Naive B cell (primary cell): ENCODE measurements around the gene SOS2. TPM values are rescaled to one million over a fixed set of nuclear protein-coding genes. Genes with fewer than 3 reads are reported as not detected.
A peak's percentile ranks its signal among the peaks of the same experiment; 100 is the strongest.

Experiments
- ATAC-seq, 2 donors: fragments of 150-1000 bp; cut with Tn5 transposase; 2 replicates each; pipeline ENCODE4 v1.10.0; 2021; ENCODE audit warnings: low read depth in 2 of 2, mild to moderate bottlenecking in 2 of 2, moderate library complexity in 2 of 2
- DNase-seq: peaks from one replicate; pipeline ENCODE4 v3.0.0; 2022
- H3K27ac Mint-ChIP-seq, 6 donors: one replicate each; pipeline ENCODE4 v1.8.0; 2020 to 2022; ENCODE audit warnings: mild to moderate bottlenecking in 6 of 6, mixed read lengths in 6 of 6, moderate library complexity in 5 of 6, inconsistent platforms in 2 of 6
- H3K27me3 Mint-ChIP-seq, 3 donors: one replicate each; pipeline ENCODE4 v1.8.0; 2021 to 2022; ENCODE audit warnings: mixed read lengths in 3 of 3, mild to moderate bottlenecking in 1 of 3
- H3K36me3 Mint-ChIP-seq, 2 donors: one replicate each; pipeline ENCODE4 v1.8.0; 2020 to 2022; ENCODE audit warnings: mixed read lengths in 2 of 2, inconsistent platforms in 1 of 2, mild to moderate bottlenecking in 1 of 2
- H3K4me1 Mint-ChIP-seq, 3 donors: one replicate each; pipeline ENCODE4 v1.8.0; 2020 to 2022; ENCODE audit warnings: mixed read lengths in 3 of 3, inconsistent platforms in 1 of 3, mild to moderate bottlenecking in 1 of 3, moderate library complexity in 1 of 3
- H3K4me3 Mint-ChIP-seq, 8 donors: one replicate each; pipeline ENCODE4 v1.8.0; 2020 to 2022; ENCODE audit warnings: mild to moderate bottlenecking in 8 of 8, mixed read lengths in 8 of 8, moderate library complexity in 8 of 8, inconsistent platforms in 2 of 8
- H3K9me3 Mint-ChIP-seq, 7 donors: one replicate each; pipeline ENCODE4 v1.8.0; 2020 to 2022; ENCODE audit warnings: mixed read lengths in 7 of 7, mild to moderate bottlenecking in 5 of 7, inconsistent platforms in 2 of 7, moderate library complexity in 1 of 7
- polyA plus RNA-seq, 6 donors: library from polyadenylated mRNA; unstranded; fragments of 300-500 nt; fragmentation: Illumina TruSeq; gene quantifications; one replicate each; pipeline ENCODE4 v1.2.3, GENCODE V29; 2021; ENCODE audit warnings: low read depth in 6 of 6

The SOS2 gene
- polyA plus RNA-seq, 6 donors from 2014 or later = 15.6 to 34.8 (median 20.3) TPM

GRCh38 chr14:50101417-50101816 lies 130.0 kb downstream of the SOS2 start:
- peak overlapping the region in 1 of 8 donors; percentile 35 for H3K4me3 Mint-ChIP-seq
- H3K27ac Mint-ChIP-seq = no peak overlapping the region
- H3K36me3 Mint-ChIP-seq = peaks cover 10 to 11% of the 10 kb centered on the region in 2 donors
- no peaks in the 10 kb centered on the region for H3K9me3 Mint-ChIP-seq
- no peak for DNase-seq
- peaks cover 32 to 76% (median 44%) of the 10 kb centered on the region in 3 donors for H3K4me1 Mint-ChIP-seq
- no peak for ATAC-seq
- no peaks in the 10 kb centered on the region for H3K27me3 Mint-ChIP-seq

DNA sequence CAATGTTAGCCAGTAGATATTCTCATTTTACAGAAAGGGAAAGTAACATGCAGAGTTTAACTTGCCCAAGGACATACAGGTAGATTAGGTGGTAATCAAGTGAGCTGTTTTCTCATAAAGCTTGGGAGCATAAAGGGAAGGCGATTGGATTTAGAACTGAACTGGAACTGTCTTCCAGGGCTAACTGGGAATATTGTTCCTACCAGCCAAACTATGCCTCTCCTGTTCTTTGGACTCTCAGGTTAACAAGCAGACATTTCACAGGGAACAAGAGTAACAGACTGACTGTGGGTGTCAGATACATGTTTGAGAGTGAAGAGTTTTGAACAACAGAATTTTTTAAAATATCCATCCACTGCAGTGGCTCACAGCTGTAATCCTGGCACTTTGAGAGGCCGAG lies 130.6 kb downstream of the SOS2 start:
- no peak for DNase-seq
- Mint-ChIP-seq H3K4me3 (peak overlapping the region in 1 of 8 donors; percentile 16), H3K27ac (peak overlapping the region in 1 of 6 donors; percentile 56), H3K9me3 (no peaks in the 10 kb centered on the region), H3K36me3 (peaks cover 12% of the 10 kb centered on the region in 2 donors), H3K4me1 (peaks cover 35 to 78% (median 48%) of the 10 kb centered on the region in 3 donors), H3K27me3 (no peaks in the 10 kb centered on the region)
- no peak for ATAC-seq

DNA sequence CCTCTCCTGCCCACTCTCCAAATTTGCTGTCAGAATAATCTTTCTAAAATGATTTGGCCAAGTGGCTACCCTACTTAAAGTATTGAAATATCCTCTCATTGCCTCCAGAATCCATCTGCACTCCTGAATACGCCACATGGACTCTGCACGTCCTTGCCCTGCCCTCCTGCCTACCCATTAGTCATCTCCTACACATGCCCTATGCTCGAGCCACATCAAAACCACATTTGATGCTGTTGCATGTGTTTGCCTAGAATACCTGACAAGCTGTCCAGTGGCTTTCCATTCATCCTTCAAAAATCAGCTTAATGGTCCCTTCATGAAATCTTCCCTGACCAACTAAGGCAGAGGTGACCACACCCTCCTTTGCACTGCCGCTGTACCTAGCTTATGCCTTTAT lies 132.0 kb downstream of the SOS2 start:
- peaks cover 15 to 16% of the 10 kb centered on the region in 2 donors for H3K36me3 Mint-ChIP-seq
- no peaks in the 10 kb centered on the region for H3K27me3 Mint-ChIP-seq
- H3K9me3 Mint-ChIP-seq = no peaks in the 10 kb centered on the region
- ATAC-seq (no peak), DNase-seq (no peak)
- H3K4me1 Mint-ChIP-seq = peaks cover 38 to 86% (median 53%) of the 10 kb centered on the region in 3 donors
- H3K27ac Mint-ChIP-seq = peak overlapping the region in 4 of 6 donors; percentile 8 to 88 (median 56)
- peak overlapping the region in 1 of 8 donors; percentile 39 for H3K4me3 Mint-ChIP-seq

- peak overlapping the region; percentile 86 to 95 (median 92) for H3K27ac Mint-ChIP-seq
- no peaks in the 10 kb centered on the region for H3K27me3 Mint-ChIP-seq
- peak; percentile 80 to 82 for ATAC-seq
- no peak for DNase-seq
- peak overlapping the region; percentile 70 to 89 (median 82) for H3K4me3 Mint-ChIP-seq
- peaks cover 0 to under 1% (median 0%) of the 10 kb centered on the region in 7 donors for H3K9me3 Mint-ChIP-seq
- H3K4me1 Mint-ChIP-seq = peaks cover 59 to 92% (median 76%) of the 10 kb centered on the region in 3 donors
- H3K36me3 Mint-ChIP-seq = peaks cover 18 to 25% of the 10 kb centered on the region in 2 donors
Observed at GRCh38 chr14:50095895-50096294, 135.5 kb downstream of the SOS2 start.

DNA sequence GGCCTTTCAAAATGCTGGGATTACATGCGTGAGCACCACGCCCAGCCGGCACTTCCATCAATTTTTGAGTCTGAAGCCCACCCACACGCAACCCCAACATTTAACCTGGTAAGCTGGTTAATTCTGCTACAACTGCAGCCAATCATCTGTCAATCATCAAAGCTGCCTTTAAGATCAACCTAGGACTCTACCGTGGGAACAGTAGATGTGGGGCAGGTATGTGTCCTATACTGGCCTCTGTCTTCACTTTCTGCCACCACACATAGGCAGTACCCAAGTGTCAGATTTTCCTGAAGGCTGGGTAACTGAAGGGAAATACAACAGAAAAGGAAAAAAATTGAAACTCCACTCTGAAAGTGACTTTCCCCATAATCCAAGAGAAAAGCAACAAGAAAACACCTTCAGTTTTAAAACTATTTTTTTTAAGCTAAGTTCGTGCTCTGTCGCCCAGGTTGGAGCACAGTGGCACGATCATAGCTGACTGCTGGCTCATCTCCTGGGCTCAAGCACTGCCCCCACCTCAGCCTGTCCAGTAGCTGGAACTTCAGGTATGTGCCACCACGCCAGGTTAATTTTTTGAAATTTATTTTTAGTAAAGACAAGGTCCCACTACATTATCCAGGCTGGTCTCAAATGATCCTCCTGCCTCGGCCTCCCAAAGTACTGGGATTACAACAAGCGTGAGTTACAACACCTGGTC lies 137.2 kb downstream of the SOS2 start:
- Mint-ChIP-seq H3K36me3 (peaks cover 18 to 24% of the 10 kb centered on the region in 2 donors), H3K27ac (peak overlapping the region in 5 of 6 donors; percentile 62 to 95 (median 73)), H3K4me1 (peaks cover 60 to 88% (median 70%) of the 10 kb centered on the region in 3 donors), H3K27me3 (no peaks in the 10 kb centered on the region), H3K9me3 (peaks cover 0 to 5% (median 0%) of the 10 kb centered on the region in 7 donors), H3K4me3 (peak overlapping the region in 3 of 8 donors; percentile 37 to 66 (median 59))
- ATAC-seq (no peak), DNase-seq (no peak)

- ATAC-seq (no peak), DNase-seq (no peak)
- Mint-ChIP-seq H3K4me3 (peak overlapping the region in 5 of 8 donors; percentile 8 to 56 (median 13)), H3K4me1 (peaks cover 57 to 92% (median 66%) of the 10 kb centered on the region in 3 donors), H3K27me3 (no peaks in the 10 kb centered on the region), H3K9me3 (peaks cover 0 to 5% (median 0%) of the 10 kb centered on the region in 7 donors), H3K36me3 (peaks cover 15 to 24% of the 10 kb centered on the region in 2 donors), H3K27ac (peak overlapping the region; percentile 32 to 95 (median 64))
Observed at GRCh38 chr14:50093496-50093895, 137.9 kb downstream of the SOS2 start.

DNA sequence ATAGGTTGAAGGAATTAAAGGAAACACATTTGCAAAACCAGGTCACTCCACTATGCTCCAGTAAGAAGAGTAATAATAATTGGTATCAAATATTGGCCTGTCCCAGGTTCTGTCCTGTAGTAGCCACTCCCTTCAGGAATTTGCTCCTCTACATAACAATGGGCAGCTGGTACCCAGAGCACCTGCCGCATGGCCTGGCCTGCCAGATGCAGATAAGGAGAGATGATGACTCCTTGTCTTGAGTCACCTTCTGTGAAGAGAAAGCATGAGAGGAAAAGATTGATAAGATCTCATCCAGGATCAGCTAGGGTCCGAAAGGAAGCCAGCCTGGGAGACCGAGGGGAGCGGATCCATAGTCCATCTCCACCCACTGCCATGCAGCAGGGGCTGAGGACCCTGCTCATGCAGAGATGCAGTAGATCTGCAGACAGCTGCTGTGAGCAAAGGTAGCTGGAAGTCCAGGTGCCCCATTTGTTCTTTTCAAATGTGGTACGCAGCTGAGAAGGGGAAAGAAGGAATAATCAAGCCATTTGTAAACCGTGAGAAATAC lies 139.3 kb downstream of the SOS2 start:
- peaks cover 15 to 24% of the 10 kb centered on the region in 2 donors for H3K36me3 Mint-ChIP-seq
- H3K4me3 Mint-ChIP-seq = peak overlapping the region in 5 of 8 donors; percentile 39 to 71 (median 69)
- peaks cover 0 to 5% (median 0%) of the 10 kb centered on the region in 7 donors for H3K9me3 Mint-ChIP-seq
- ATAC-seq (no peak), DNase-seq (no peak)
- peak overlapping the region; percentile 72 to 95 (median 82) for H3K27ac Mint-ChIP-seq
- H3K27me3 Mint-ChIP-seq = no peaks in the 10 kb centered on the region
- H3K4me1 Mint-ChIP-seq = peaks cover 69 to 93% (median 73%) of the 10 kb centered on the region in 3 donors

GRCh38 chr14:50091240-50091913 lies 140.0 kb downstream of the SOS2 start:
- Mint-ChIP-seq H3K4me3 (peak overlapping the region in 7 of 8 donors; percentile 26 to 71 (median 50)), H3K27me3 (no peaks in the 10 kb centered on the region), H3K9me3 (peaks cover 0 to 5% (median 0%) of the 10 kb centered on the region in 7 donors), H3K27ac (peak overlapping the region; percentile 82 to 97 (median 90)), H3K4me1 (peaks cover 64 to 91% (median 69%) of the 10 kb centered on the region in 3 donors), H3K36me3 (peaks cover 15 to 18% of the 10 kb centered on the region in 2 donors)
- ATAC-seq = peak; percentile 57 to 63
- no peak for DNase-seq

GRCh38 chr14:50089208-50089607 lies 142.2 kb downstream of the SOS2 start:
- H3K9me3 Mint-ChIP-seq = peaks cover 0 to 5% (median 0%) of the 10 kb centered on the region in 7 donors

GRCh38 chr14:50088731-50089130 lies 142.6 kb downstream of the SOS2 start:
- Mint-ChIP-seq H3K4me3 (peak overlapping the region in 1 of 8 donors; percentile 21), H3K36me3 (peaks cover 9 to 23% of the 10 kb centered on the region in 2 donors), H3K27ac (peak overlapping the region in 4 of 6 donors; percentile 7 to 96 (median 92)), H3K9me3 (peaks cover 0 to 5% (median 0%) of the 10 kb centered on the region in 7 donors), H3K27me3 (no peaks in the 10 kb centered on the region), H3K4me1 (peaks cover 74 to 88% (median 76%) of the 10 kb centered on the region in 3 donors)
- ATAC-seq (no peak), DNase-seq (no peak)

More at GRCh38 chr14:50089208-50089607, 142.2 kb downstream of the SOS2 start:
- Mint-ChIP-seq H3K36me3 (peaks cover 9 to 23% of the 10 kb centered on the region in 2 donors), H3K27me3 (no peaks in the 10 kb centered on the region), H3K4me3 (no peak overlapping the region), H3K4me1 (peaks cover 77 to 93% (median 78%) of the 10 kb centered on the region in 3 donors), H3K27ac (peak overlapping the region in 4 of 6 donors; percentile 7 to 96 (median 55))
- ATAC-seq (no peak), DNase-seq (no peak)

GRCh38 chr14:50088117-50088515 lies 143.3 kb downstream of the SOS2 start:
- Mint-ChIP-seq H3K4me1 (peaks cover 74 to 87% (median 77%) of the 10 kb centered on the region in 3 donors), H3K9me3 (peaks cover 0 to 5% (median 0%) of the 10 kb centered on the region in 7 donors), H3K27me3 (no peaks in the 10 kb centered on the region), H3K36me3 (peaks cover 9 to 18% of the 10 kb centered on the region in 2 donors), H3K4me3 (peak overlapping the region in 5 of 8 donors; percentile 10 to 71 (median 67)), H3K27ac (peak overlapping the region; percentile 89 to 96 (median 92))
- ATAC-seq (no peak), DNase-seq (no peak)

DNA sequence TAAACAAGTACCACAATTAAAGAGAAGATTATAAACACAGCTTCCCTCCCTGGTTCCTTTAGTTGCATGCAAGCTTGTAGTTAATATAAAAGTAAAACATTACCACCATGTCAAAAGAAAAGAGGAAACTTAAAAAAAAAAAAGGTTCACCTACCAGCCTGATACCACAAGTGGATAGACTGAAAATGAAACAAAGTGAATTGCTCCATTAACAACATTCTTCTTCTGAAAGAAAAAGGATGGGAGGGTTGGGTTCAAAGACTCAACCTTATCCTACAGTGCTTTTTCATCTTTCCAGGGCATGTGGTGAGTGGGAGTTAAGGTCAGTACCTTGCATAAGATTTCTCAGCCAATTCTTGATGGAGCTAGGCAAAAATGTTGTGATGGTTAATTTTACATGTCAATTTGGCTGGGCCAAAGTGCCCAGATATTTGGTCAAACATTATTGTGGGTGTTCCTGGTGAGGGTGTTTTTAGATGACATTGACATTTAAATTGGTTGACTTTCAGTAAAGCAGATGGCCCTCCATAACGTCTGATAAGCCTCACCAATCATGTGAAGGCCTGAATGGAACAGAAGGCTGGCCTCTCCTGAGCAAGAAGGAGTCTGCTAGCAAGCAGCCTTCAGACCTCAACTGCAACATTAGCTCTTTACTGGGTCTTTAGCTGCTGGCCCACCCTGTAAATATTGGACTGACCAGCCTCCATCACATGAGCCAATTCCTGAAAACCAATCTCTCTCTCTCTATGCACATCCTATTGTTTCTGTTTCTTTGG lies 143.8 kb downstream of the SOS2 start:
- peaks cover 9 to 16% of the 10 kb centered on the region in 2 donors for H3K36me3 Mint-ChIP-seq
- DNase-seq (peak; percentile 67), ATAC-seq (peak in 1 of 2 donors; percentile 9)
- peaks cover 0 to 5% (median 0%) of the 10 kb centered on the region in 7 donors for H3K9me3 Mint-ChIP-seq
- H3K4me1 Mint-ChIP-seq = peaks cover 74 to 87% (median 74%) of the 10 kb centered on the region in 3 donors
- peak overlapping the region; percentile 89 to 96 (median 92) for H3K27ac Mint-ChIP-seq
- no peaks in the 10 kb centered on the region for H3K27me3 Mint-ChIP-seq
- H3K4me3 Mint-ChIP-seq = peak overlapping the region; percentile 24 to 86 (median 70)
